K562 (cell line): Measurements from ENCODE around the gene RPL34. TPM values are rescaled to one million over a fixed set of nuclear protein-coding genes. Genes with fewer than 3 reads are reported as not detected.
A peak's percentile ranks its signal among the peaks of the same experiment; 100 is the strongest.

ENCODE experiments used
- ARID4B ChIP-seq: sonication (generic); formaldehyde crosslinking; IDR thresholded peaks from 2 replicates; pipeline ENCODE4 v1.8.0; 2022; ENCODE audit warnings: mild to moderate bottlenecking, missing genetic modification reagents
- ATF3 ChIP-seq, 2 experiments: fragments of 450-650 bp in 1 of 2; sonication (generic) in 1 of 2; formaldehyde crosslinking in 1 of 2; IDR thresholded peaks in 1 of 2; conservative IDR thresholded peaks in 1 of 2; 2 replicates each; pipeline versions ENCODE4 v1.6.1 to v1.8.1; 2016 to 2023; ENCODE audit warnings: mild to moderate bottlenecking in 2 of 2, moderate library complexity in 2 of 2, inconsistent platforms in 1 of 2, missing genetic modification reagents in 1 of 2
- CBFA2T2 ChIP-seq: fragments of 450-650 bp; conservative IDR thresholded peaks from 2 replicates; pipeline ENCODE4 v1.6.1; 2017; ENCODE audit warnings: mild to moderate bottlenecking
- CCAR2 ChIP-seq: fragments of 200-400 bp; formaldehyde crosslinking; IDR thresholded peaks from 2 replicates; pipeline ENCODE4 v1.6.1; 2017; ENCODE audit warnings: mild to moderate bottlenecking, low read depth, low read length
- CREBBP ChIP-seq: IDR thresholded peaks from one replicate; pipeline ENCODE4 v1.6.1; 2012; ENCODE audit warnings: low read depth, mild to moderate bottlenecking, control low read depth, inconsistent platforms, low read length
- CTBP1 ChIP-seq: fragments of 450-650 bp; IDR thresholded peaks from 2 replicates; pipeline ENCODE4 v1.6.1; 2016; ENCODE audit warnings: borderline replicate concordance
- FOXA3 ChIP-seq, 2 experiments: fragments of 450-650 bp in 1 of 2; sonication (generic) in 1 of 2; formaldehyde crosslinking; IDR thresholded peaks in 1 of 2; conservative IDR thresholded peaks in 1 of 2; 2 replicates each; pipeline versions ENCODE4 v1.4.0 to v1.8.0; 2020 to 2022; ENCODE audit warnings: mild to moderate bottlenecking in 2 of 2, missing genetic modification reagents in 1 of 2
- GTF2E2 ChIP-seq: fragments of 200-800 bp; sonication (Bioruptor generic); IDR thresholded peaks from 2 replicates; pipeline ENCODE4 v1.6.1; 2016; ENCODE audit warnings: missing genetic modification characterization, missing compliant biosample characterization
- KHSRP ChIP-seq: fragments of 450-650 bp; IDR thresholded peaks from 2 replicates; pipeline ENCODE4 v1.6.1; 2017
- SRSF9 ChIP-seq: fragments of 200-400 bp; formaldehyde crosslinking; IDR thresholded peaks from 2 replicates; pipeline ENCODE4 v1.6.1; 2017; ENCODE audit warnings: low read depth, low read length, borderline replicate concordance
- TAF1 ChIP-seq: IDR thresholded peaks from 2 replicates; pipeline ENCODE4 v1.6.1; 2011; ENCODE audit warnings: mild to moderate bottlenecking, low read length, moderate library complexity; ENCODE audit not compliant: insufficient read depth, control insufficient read depth, severe bottlenecking; ENCODE audit errors: extremely low read depth
- TAL1 ChIP-seq: fragments of 450-650 bp; IDR thresholded peaks from 2 replicates; pipeline ENCODE4 v1.6.1; 2016; ENCODE audit warnings: mild to moderate bottlenecking
- TARDBP ChIP-seq: fragments of 450-650 bp; IDR thresholded peaks from 2 replicates; pipeline ENCODE4 v1.6.1; 2016
- TEAD2 ChIP-seq: fragments of 450-650 bp; IDR thresholded peaks from 2 replicates; pipeline ENCODE4 v1.6.1; 2016; ENCODE audit warnings: missing genetic modification characterization, control low read depth, missing compliant biosample characterization
- THRA ChIP-seq: fragments of 450-650 bp; IDR thresholded peaks from 2 replicates; pipeline ENCODE4 v1.6.1; 2017; ENCODE audit warnings: mild to moderate bottlenecking, moderate library complexity
- TRIM24 ChIP-seq, 2 experiments: fragments of 450-650 bp; IDR thresholded peaks; 2 replicates each; pipeline ENCODE4 v1.6.1; 2016
- XRCC3 ChIP-seq: fragments of 450-650 bp; IDR thresholded peaks from 2 replicates; pipeline ENCODE4 v1.6.1; 2017; ENCODE audit warnings: mild to moderate bottlenecking, moderate library complexity
- YY1 ChIP-seq, 3 experiments: IDR thresholded peaks; 2 replicates each; pipeline ENCODE4 v1.6.1; 2011; ENCODE audit warnings: low read length in 2 of 3, mild to moderate bottlenecking in 2 of 3, moderate library complexity in 2 of 3, borderline replicate concordance in 1 of 3, control low read depth in 1 of 3, low read depth in 1 of 3; ENCODE audit not compliant: insufficient read depth in 3 of 3, insufficient replicate concordance in 2 of 3, control insufficient read depth in 1 of 3, insufficient read length in 1 of 3; ENCODE audit errors: extremely low read depth in 1 of 3
- ZKSCAN1 ChIP-seq: fragments of 150-350 bp; IDR thresholded peaks from 2 replicates; pipeline ENCODE4 v1.6.1; 2016; ENCODE audit warnings: low read depth, low read length
- ZNF551 ChIP-seq: fragments of 250-450 bp; sonication (Bioruptor Pico); IDR thresholded peaks from 2 replicates; pipeline ENCODE4 v1.5.0; 2021; ENCODE audit warnings: mild to moderate bottlenecking, moderate library complexity
- ZNF584 ChIP-seq: fragments of 200-800 bp; sonication (Bioruptor generic); IDR thresholded peaks from 2 replicates; pipeline ENCODE4 v1.6.1; 2016; ENCODE audit warnings: low read depth, mild to moderate bottlenecking, missing genetic modification characterization, missing compliant biosample characterization
- ZNF780A ChIP-seq: fragments of 250-450 bp; sonication (Bioruptor Pico); IDR thresholded peaks from 2 replicates; pipeline ENCODE4 v1.5.0; 2021; ENCODE audit warnings: mild to moderate bottlenecking
- polyA plus RNA-seq, 8 experiments: library from polyadenylated mRNA; depleted of rRNA in 4 of 8; stranded (reverse) in 5 of 8; unstranded in 3 of 8; fragments of >200 nt; fragmentation: Nextera tagmentation in 2 of 8; fragmentation: Illumina TruSeq in 1 of 8; extraction: Ambion mirVana in 2 of 8; extraction: Trizol in 1 of 8; gene quantifications; 2 replicates each; pipeline versions ENCODE4 v1.2.1 to v1.2.3, GENCODE V29; 2011 to 2014; ENCODE audit warnings: inconsistent platforms in 1 of 8, missing spikeins in 1 of 8
- total RNA-seq, 7 experiments: library from RNA; depleted of rRNA in 6 of 7; stranded (reverse); fragments of >200 nt in 6 of 7; fragmentation: Illumina TruSeq in 2 of 7; extraction: Trizol in 2 of 7; gene quantifications; 2 replicates each; pipeline versions ENCODE4 v1.2.1 to v1.2.3, GENCODE V29; 2011 to 2021; ENCODE audit warnings: low replicate concordance in 1 of 7

RPL34 gene
- total and polyA plus RNA-seq, 9 of the 15 experiments (the other 6 are each of a cell fraction or from before 2014, with no cell fraction given): 1,612 to 4,502 (median 2,593) TPM

- TF ChIP-seq SRSF9 (no peak), TARDBP (no peak), ATF3 (IDR thresholded peaks at IDR 0.05) (peak; percentile 46; the same call in 1 of the 2 replicates), ATF3 (CRISPR knock-in tag; conservative IDR thresholded peaks at IDR 0.05) (no peak), TEAD2 (tag) (no peak), TRIM24 (IDR thresholded peaks at IDR 0.05) (peak in 1 of 2 experiments; percentile 31; a peak in 2 of 4 replicates), FOXA3 (CRISPR knock-in tag; conservative IDR thresholded peaks at IDR 0.05 in 1 of 2, IDR thresholded peaks at IDR 0.05 in 1 of 2) (no peak), KHSRP (no peak), ZKSCAN1 (no peak), CTBP1 (peak; percentile 54; the same call in 1 of the 2 replicates), CBFA2T2 (0 out of 2 replicates have a peak, but pooled peaks have one; percentile 14), TAF1 (no peak), THRA (no peak), XRCC3 (no peak), YY1 (IDR thresholded peaks at IDR 0.05; ENCODE audit: borderline replicate concordance in 1 of 3, control insufficient read depth in 1 of 3, extremely low read depth in 1 of 3, insufficient read depth in 3 of 3, insufficient read length in 1 of 3, insufficient replicate concordance in 2 of 3, low read depth in 1 of 3, low read length in 2 of 3) (no peak), ARID4B (CRISPR knock-in tag) (no peak), CREBBP (no peak), ZNF584 (CRISPR knock-in tag) (no peak), TAL1 (peak; percentile 38), ZNF551 (no peak), GTF2E2 (tag) (no peak), CCAR2 (no peak), ZNF780A (CRISPR knock-in tag) (no peak)
Observed at GRCh38 chr4:108607079-108607815, 13.1 kb upstream of the RPL34 start (continued).
